ENCODE measurements around the gene TTLL11. TPM values are rescaled to one million over a fixed set of nuclear protein-coding genes. Genes with fewer than 3 reads are reported as not detected.

TTLL11 gene
- total RNA-seq, 4 donors from 2014 or later: 9.8 to 18.6 (median 15.6) TPM

GRCh38 chr9:122086873-122087272 is 6.2 kb downstream of the TTLL11 start:
- WGBS, 2 donors: 79 to 81% methylated on average over 1 of the region's 1 CpG
- no peaks in the 10 kb centered on the region for H3K9me3 ChIP-seq
- no peak for DNase-seq (ENCODE audit: low spot score in 2 of 2)
- H3K27ac ChIP-seq: no peak overlapping the region
- no peaks in the 10 kb centered on the region for H3K36me3 ChIP-seq
- no peak for TF ChIP-seq POLR2A (IDR thresholded peaks at IDR 0.05)
- TF ChIP-seq CTCF (IDR thresholded peaks at IDR 0.05): no peak
- no peak for TF ChIP-seq EP300 (IDR thresholded peaks at IDR 0.05)
- H3K4me3 ChIP-seq: no peak overlapping the region
- no peaks in the 10 kb centered on the region for H3K27me3 ChIP-seq
- peaks cover 0 to 27% (median 9%) of the 10 kb centered on the region in 4 donors for H3K4me1 ChIP-seq

DNA sequence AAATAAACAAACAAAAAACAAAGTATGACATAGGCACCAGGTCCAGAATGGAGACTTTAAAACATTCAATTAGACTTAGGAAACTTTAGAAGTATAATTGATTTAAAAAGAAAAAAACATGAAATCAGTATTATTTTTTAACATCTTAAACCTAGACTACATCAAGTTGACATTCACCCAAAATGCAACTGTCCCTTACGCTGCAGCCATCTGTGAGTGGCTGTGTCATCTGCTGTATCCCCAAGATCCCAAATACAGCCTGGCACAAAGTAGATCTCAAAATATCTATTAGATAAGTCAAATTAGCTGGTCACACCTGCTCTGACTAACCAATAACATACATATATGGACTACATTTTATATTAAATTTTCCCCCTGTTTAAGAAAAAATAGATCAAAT is 7.8 kb downstream of the TTLL11 start:
- Histone ChIP-seq H3K36me3 (no peaks in the 10 kb centered on the region), H3K27ac (no peak overlapping the region), H3K9me3 (no peaks in the 10 kb centered on the region), H3K4me1 (peaks cover 0 to 10% (median 0%) of the 10 kb centered on the region in 4 donors), H3K4me3 (no peak overlapping the region), H3K27me3 (no peaks in the 10 kb centered on the region)
- 97 to 100% methylated on average over 1 of the region's 1 CpG for WGBS, 2 donors
- TF ChIP-seq POLR2A (IDR thresholded peaks at IDR 0.05) (no peak), EP300 (IDR thresholded peaks at IDR 0.05) (no peak), CTCF (IDR thresholded peaks at IDR 0.05) (no peak)
- no peak for DNase-seq (ENCODE audit: low spot score in 2 of 2)

DNA sequence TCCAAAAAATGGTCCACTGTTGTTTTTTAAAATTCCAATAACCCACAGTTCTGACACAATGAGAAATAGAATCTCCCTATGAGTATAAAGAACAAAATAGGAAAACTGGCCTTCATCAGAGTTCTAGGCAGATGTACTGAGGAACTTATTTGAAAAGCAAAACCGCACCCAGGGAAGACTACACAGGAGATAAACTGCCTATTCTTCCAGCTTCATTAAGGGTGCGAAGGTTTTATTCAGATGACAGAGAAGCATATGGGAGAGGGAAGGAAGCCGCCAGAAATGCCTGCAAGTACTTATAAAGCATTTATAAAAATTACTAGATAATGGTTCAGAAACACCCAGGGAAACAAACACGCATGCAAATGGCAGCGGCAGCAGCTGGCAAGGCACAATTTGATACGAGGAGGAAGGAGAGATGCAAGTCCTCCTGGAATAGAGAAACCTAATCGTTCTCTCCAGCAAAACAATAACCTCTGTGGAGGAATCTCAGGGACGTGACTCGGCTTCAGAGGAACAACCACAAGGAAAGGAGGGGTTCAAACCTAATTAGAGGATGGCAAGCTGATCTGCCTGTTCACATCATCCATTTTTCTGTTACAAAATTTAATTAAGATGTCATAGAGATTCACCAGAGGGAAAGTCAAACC is 9.0 kb downstream of the TTLL11 start:
- peaks cover 0 to under 1% (median 0%) of the 10 kb centered on the region in 3 donors for H3K36me3 ChIP-seq
- H3K9me3 ChIP-seq: no peaks in the 10 kb centered on the region
- no peak for DNase-seq (ENCODE audit: low spot score in 2 of 2)
- TF ChIP-seq POLR2A (IDR thresholded peaks at IDR 0.05) (no peak), CTCF (IDR thresholded peaks at IDR 0.05) (no peak), EP300 (IDR thresholded peaks at IDR 0.05) (no peak)
- peaks cover 0 to 6% (median 0%) of the 10 kb centered on the region in 4 donors for H3K4me1 ChIP-seq
- no peak overlapping the region for H3K27ac ChIP-seq
- no peak overlapping the region for H3K4me3 ChIP-seq
- 64% methylated on average over 9 of the region's 9 CpGs for WGBS, 2 donors
- H3K27me3 ChIP-seq: no peaks in the 10 kb centered on the region

DNA sequence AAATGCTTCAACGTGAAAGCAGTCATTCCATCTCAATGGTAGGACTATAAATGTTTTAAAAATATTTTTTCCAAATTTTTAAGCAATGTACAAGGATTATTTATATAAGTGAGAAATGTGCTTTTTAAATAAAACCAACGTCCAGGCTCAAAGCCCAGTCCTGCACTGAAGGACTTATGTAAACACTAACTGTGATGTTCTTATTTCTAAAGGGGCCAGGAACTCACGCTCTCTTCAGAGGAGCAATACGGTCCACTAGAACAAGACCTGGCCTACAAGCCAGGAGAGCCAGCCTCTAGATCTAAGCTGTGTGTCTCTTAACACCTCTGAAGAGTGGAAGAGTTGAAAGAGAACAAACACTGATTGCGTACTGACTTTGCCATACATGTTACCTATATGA is 12.1 kb downstream of the TTLL11 start:
- Histone ChIP-seq H3K27me3 (no peaks in the 10 kb centered on the region), H3K27ac (no peak overlapping the region), H3K4me1 (no peaks in the 10 kb centered on the region), H3K36me3 (peaks cover 0 to 7% (median 0%) of the 10 kb centered on the region in 3 donors), H3K9me3 (peaks cover 0 to 18% (median 7%) of the 10 kb centered on the region in 4 donors), H3K4me3 (no peak overlapping the region)
- WGBS, 2 donors: 60 to 68% methylated on average over 5 of the region's 5 CpGs
- no peak for TF ChIP-seq POLR2A (IDR thresholded peaks at IDR 0.05)
- TF ChIP-seq CTCF (IDR thresholded peaks at IDR 0.05): no peak
- no peak for TF ChIP-seq EP300 (IDR thresholded peaks at IDR 0.05)
- DNase-seq (ENCODE audit: low spot score in 2 of 2): no peak

DNA sequence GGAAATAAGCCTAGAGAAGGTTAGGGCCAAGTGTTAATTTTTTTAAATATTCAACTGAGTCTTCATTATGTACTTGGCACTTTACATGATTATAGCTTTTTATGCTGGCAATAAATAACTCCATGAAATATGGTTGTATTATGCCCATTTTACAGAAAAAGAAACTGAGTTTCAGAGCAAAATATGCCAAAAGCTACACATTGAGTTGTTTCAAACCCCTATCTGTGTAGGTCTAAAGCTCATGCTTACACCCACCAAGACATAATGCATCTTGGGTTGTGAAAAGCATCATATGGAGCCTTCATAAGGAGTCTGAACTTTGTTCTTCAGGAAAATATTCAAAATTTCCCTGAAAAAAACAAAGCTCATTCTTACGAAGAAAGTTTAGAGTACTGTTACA is 14.6 kb downstream of the TTLL11 start:
- Histone ChIP-seq H3K27me3 (no peaks in the 10 kb centered on the region), H3K9me3 (peaks cover 0 to 18% (median 7%) of the 10 kb centered on the region in 4 donors), H3K36me3 (peaks cover 0 to 7% (median 0%) of the 10 kb centered on the region in 3 donors), H3K4me1 (no peaks in the 10 kb centered on the region), H3K27ac (no peak overlapping the region), H3K4me3 (no peak overlapping the region)
- TF ChIP-seq EP300 (IDR thresholded peaks at IDR 0.05) (no peak), CTCF (IDR thresholded peaks at IDR 0.05) (no peak), POLR2A (IDR thresholded peaks at IDR 0.05) (no peak)
- WGBS, 2 donors: 49 to 91% methylated on average over 1 of the region's 1 CpG
- no peak for DNase-seq (ENCODE audit: low spot score in 2 of 2)

Data from tibial nerve (tissue), 4 donors.